D341Med (cell line): ENCODE data around the gene KLK7.

Experiments used
- DNase-seq: peaks from one replicate; pipeline ENCODE4 v3.0.0; 2012; ENCODE audit warnings: low spot score

Gene KLK7

DNA sequence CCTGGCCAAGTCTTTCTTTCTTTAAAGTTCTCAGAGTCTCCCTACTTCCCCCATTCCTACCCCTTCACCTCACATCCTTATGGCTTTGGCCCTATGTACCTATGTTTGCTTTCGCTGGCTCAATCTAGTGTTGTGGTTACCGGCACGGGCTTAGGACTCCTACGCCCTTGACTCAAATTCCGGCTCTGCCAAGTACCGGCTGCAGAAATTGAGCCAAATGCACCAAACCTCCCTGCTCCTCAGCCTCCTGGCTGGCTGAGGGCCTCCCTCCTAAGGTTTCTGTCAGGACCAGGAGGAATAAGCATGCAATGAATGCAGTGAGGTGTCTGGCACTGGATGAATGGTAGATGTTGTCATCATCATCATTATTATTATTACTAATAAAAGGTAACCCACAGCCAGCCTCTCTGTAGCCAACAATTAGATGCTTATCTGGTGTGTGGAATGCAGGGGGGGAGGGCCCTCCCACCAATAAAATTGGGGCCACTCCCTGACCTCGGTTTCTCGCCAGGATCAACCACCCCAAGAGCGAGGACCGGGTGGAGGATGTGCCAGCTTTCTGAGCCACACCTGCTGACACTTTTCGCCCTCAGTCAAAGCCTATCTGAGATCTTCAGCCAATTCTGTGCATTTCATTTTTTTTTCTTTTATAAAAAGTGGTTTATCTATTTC is 51.6 kb downstream of the KLK7 start:
- DNase-seq, result no peak

DNA sequence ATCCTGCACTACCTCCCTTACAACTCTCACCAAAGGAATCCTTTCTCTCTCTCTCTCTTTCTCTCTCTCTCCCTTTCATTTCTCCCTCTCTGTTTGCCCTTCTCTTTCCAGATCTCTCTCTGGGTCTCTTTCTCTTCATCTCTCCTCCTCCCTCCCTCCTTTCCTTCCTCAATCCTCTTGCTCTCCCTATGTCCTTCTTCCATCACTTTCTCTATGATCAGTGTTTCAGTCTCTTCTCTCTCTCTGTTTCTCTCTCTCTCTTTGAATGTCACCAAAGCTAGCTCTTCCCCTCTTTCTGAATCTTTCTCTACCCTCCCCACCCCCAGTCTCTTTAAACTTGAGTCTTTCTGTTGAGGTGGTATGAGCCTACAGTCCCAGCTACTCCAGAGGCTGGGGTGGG is 52.7 kb downstream of the KLK7 start:
- DNase-seq, result no peak

DNA sequence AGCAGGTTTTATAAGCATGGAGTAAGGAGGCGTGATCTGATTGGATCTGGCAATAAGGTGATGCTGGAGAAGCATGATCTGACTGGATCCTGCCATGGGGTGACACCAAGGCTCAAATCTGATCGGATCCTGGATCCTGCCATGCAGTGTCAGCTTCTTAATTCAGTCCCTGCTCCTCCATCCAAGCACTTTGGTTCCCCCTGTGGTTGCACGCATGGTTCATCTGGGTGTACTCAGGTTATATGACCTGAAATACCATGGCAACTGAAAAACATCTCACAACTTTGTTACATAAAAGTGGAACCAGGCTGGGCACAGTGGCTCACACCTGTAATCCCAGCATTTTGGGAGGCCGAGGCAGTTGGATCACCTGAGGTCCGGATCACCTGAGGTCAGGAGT is 54.9 kb downstream of the KLK7 start:
- DNase-seq, result no peak
